Right renal cortex interstitium (tissue), 3 donors: ENCODE results near the gene HERPUD1. TPM values are rescaled to one million over a fixed set of nuclear protein-coding genes. Genes with fewer than 3 reads are reported as not detected.
"Not testable (repeated sequence)": the region's sequence is repeated elsewhere in the genome, so short reads cannot be mapped to it uniquely, and the experiment has no call there.

Experiments used
- DNase-seq, 3 donors: peaks; one replicate each; pipeline ENCODE4 v3.0.0-alpha.2; 2013; ENCODE audit warnings: low read depth in 3 of 3, low spot score in 2 of 3
- polyA plus RNA-seq, 3 donors: library from polyadenylated mRNA; unstranded; fragments of 120-200 nt; gene quantifications; one replicate each; pipeline ENCODE4 v1.2.1, GENCODE V29; 2013; ENCODE audit not compliant: insufficient read length in 3 of 3

HERPUD1 gene
- polyA plus RNA-seq, 3 donors = 120 to 152 (median 144) TPM

DNA sequence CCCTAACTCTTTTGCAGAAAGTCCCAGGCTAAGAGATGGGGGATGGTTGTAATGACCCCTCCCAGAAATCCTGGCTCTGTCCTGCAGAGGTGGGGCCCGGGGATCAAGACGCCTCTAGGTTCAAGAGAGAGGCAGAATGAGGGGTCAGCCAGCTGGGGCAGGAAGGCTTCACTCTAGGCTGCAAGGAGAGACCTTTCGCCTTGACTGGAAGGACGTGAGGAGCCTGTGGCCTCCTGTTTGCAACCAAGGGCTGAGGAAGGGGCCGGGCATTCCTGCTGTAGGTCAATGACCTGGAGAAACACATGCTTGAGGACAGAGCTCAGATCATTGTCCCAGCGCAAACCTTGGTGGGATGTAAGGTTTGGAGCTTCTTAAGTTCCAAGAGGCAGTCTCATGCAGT lies 21.1 kb downstream of the HERPUD1 start:
- DNase-seq = no peak

DNA sequence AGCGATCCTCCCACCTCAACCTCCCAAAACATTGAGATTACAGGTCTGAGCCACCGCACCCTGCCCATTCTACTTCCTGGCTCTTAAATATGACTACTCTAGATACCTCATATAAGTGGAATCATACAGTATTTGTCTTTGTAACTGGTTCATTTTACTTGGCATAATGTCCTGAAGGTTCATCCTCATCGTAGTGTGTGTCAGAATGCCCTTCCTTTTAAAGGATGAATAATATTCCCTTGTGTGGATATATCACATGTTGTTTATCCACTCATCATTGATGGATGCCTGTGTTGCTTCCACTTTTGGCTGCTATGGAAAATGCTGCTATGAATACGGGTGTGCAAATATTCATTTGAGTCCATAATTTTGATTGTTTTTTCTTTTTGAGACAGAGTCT lies 24.1 kb downstream of the HERPUD1 start:
- DNase-seq = no peak

DNA sequence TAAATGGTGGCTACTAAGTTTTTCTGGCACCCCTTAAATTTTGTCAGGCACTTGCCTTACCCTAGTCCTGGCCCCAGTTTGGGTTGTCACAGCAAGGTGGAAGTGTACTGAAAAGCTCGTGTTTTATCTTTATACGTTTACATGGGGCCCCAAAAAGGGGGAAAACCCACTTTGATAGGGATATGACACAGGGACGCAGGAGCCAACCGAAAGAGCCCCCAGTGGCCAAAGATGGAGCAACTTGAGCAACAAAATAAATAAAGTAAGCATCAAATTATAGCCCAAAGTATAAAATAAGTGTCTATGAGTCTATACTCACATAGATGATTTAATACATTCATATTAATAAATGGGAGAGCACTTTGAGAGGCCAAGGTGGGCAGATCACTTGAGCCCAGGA lies 24.8 kb downstream of the HERPUD1 start:
- no peak for DNase-seq

DNA sequence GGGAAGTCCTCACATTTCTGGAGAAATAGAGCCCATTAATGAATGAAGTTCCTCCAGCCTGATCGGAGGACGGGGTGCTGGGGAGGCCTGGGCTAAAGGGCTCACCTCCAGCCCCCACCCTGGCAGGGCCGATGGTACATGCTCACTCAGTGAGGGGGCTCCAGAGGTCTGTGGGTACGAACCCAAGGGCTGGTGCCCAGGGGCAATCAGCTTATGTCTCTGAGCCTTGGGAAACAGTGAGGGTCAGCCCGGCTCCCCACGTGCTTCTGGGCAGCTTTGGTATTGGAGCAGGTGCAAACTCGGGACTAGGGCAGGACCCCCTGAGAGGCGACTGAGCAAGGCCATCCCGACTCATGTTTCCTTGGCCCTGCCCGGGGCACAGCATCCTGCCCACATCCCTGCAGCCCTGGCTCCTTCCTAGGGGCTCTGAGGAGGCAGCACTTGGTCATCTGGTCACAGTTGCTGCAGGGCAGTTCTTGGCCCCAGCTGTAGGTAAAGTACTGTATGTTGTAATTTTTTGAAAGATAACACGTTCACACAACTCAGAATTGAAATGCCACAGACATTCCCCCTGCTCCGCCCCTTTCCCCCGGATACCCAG lies 28.8 kb downstream of the HERPUD1 start:
- DNase-seq = no peak

DNA sequence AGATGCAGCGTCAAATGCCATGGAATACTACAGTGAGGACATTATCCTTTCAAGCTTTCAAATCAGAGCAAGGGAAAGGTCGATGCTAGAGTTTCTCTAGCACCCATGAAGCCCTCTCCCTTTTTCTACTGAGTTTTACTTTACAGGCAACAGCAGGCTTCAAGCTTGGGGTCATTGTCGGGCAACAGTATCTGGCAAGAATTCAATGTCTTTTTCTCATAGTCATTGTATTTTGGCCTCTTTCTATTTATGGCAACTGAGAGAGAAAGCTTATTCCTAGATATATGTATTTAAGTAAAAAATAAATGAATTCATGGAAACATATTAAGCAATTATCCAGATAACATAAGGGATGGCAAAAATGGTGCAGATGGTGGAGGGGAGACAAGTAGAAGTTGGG lies 29.4 kb downstream of the HERPUD1 start:
- no peak for DNase-seq

DNA sequence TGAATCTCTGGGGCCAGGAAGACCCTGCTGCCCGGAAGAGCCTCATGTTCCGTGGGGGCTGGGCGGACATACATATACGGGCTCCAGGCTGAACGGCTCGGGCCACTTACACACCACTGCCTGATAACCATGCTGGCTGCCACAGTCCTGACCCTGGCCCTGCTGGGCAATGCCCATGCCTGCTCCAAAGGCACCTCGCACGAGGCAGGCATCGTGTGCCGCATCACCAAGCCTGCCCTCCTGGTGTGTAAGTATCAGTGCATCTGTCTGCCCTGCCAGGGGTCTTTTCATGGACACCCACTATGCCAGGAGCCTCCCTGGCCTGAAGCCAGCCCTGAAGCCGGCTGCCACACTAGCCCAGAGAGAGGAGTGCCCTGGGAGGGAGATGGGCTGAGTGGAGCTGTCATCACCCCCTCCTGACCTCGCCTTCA lies 29.9 kb downstream of the HERPUD1 start, which contains the start of gene CETP:
Gene CETP (plus strand): TSS at position 100 of the 431 bp plus-strand sequence. CDS start 30 bp downstream, at position 130.
- DNase-seq = no peak

DNA sequence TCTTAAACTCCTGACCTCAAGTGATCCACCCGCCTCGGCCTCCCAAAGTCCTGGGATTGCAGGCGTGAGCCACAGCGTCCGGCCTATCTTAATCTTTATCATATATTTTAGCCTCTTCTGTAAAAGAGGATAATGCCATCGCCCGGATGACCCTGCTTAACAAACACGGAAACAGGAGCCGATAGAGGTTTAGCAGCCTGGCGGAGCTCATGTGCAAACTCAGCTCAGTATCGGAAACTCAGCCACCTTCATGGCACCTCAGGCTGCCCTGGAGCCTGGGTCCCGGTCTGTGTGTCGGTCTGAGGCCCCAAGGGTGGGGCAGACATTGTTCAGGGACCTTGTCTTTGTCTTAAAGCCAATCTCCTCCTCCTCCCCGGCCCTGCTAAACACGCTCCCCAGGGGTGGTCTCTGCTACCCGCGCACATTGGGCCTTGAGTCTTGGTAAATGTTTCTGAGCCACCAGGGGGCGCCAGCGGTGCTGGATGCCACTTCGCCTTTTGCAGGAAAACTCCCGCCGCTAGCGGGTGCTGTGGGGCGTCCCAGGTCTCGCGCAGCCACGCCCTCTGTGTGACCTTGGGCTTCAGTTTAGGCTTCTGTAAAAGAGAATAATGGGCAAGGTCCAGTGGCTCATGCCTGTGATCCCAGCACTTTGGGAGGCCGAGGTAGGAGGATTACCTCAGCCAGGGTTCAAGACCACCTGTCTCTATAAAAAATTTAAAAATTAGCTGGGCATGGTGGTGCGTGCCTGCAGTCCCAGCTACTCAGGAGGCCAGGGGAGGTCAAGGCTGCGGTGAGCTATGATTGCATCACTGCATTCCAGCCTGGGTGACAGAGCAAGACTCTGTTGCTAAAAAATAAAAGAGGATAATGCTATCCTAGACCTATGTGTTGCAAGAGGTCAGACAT lies 32.6 kb downstream of the HERPUD1 start:
- DNase-seq = peak in 1 of 3 donors; percentile 61

DNA sequence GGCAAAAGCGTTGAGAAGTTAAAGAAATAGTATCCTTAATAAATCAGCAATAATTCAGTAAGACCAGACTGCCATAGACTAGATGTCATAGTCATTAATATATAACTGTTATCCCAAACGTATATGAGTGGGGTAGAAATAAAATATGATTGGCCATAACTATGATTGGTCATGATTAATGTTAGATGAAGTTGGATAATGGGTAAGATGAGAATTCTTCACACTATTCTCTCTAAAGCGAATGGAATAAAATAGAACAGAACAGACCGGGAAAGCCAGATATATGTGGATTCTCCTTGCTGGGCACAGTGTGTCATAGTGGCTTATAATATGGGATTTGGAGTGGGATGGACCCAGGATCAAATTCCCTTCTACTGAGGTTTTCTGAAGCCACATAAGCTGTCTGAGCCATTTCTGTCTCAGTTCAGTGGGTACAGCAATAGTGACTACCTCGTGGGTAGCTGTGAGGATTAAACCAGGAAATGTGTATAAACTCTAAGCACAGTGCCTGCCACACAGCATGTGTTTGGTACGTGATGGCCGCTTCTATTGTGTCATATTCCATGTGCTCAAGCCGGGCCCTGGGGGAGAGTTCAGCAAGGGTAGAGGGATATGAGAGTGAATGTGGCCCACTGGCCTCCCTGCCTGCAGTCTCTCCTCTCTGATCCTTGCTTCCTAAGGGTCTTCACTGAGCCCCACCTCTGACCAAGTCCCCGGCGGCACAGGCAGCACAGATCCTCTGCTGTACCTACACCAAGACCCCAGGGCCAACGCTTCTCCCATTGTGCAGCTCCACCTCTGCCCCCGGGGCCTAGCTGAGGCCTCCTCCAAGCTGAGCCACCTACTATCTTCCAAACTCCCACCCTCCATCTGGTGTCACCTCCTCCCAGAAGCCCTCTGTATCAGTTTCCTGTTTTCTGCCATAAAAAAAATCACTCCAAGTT lies 33.5 kb downstream of the HERPUD1 start:
- no peak for DNase-seq

DNA sequence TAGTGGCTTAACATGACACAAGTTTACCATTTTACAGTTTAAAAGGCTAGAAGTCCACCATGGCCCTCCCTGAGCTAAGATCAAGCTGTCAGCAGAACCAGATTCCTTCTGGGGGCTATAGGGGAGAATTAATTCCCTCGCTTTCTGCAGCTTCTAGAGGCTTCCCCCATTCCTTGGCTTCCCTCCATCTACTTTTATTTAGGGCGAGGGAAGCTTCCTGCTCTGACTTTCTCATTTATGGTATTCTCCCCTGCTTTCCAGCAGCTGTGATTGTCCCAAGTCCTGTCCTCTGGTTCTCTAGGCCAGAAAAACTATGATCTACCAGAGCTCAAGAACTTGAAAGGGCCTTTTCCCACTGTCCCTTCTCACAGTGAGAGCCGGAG lies 34.1 kb downstream of the HERPUD1 start:
- peak in 1 of 3 donors; percentile 48 for DNase-seq

DNA sequence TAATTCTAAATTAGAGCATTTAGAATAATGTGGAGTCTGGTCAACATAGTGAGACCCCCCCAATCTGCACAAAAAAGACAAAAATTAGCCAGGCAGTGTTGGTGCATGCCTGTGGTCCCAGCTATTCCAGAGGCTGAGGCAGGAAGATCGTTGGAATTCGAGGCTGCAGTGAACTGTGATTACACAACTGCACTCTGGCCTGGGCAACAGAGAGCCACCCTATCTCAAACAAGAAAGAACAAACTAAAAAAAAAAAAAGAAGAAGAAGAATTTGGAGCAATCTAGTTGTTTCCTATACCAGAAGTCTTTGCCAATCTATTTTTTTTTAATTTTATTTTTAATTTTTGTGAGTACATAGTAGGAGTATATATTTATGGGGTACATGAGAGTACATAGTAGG lies 35.8 kb downstream of the HERPUD1 start:
- DNase-seq = no peak

DNA sequence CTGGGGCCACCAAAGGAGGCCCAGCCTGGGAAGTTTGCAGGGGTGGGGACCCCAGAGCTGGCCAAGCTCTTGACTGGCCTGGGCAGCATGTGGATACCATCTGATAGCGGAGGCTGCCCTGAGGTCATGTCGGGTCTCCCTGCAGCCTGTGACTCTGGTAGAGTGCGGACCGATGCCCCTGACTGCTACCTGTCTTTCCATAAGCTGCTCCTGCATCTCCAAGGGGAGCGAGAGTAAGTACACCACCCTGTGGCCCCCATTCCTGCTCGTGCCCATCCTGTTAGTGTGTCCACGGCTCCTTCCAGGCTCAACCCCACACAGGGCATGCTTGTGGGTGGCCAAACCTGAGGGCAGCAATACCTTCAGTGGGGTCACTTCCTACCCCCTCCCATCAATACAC lies 37.8 kb downstream of the HERPUD1 start:
- DNase-seq = no peak

DNA sequence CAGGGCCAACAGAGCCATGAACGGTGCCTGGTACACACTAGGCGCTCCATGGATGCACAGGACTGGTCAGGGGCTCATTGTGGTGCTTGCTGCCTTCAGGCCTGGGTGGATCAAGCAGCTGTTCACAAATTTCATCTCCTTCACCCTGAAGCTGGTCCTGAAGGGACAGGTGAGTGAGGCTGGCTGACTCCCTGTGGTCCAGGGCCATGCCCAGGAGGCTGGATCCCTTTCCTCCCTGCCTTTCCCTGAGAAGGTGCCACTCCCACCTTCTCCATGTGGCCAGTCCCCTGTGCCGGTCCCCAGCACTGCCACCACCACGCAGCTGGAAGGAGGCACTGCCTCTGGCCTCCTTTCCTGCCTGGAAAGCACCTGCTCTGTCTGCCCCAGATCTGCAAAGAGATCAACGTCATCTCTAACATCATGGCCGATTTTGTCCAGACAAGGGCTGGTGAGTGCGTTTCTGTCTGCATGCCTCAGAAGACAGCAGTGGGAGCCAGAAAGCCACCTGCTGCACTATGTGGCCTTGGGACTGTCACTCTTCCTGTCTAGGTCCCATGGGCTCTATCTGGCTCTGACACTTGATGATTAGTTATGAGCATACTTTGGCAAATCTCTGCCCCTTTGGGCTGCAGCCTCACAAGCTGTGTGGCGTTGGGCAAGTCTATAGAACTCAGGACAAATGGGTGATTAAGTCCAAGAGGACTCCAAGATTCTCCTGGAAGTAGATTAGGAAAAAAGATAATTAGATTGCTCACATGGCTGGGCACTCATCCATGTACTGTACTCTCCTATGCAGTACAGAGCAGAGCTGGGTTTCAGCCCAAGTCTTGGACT lies 39.2 kb downstream of the HERPUD1 start:
- no peak for DNase-seq

DNA sequence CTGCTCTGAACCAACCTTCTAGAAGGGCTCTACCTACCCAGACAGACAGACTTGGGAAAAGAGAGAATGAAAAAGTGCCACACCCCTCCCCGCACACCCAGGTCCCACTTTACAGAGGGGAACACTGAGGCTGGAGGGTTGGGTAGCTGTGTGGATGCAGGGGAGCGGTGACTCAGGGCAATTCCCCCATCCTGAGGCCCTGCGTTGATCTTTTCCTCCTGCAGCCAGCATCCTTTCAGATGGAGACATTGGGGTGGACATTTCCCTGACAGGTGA lies 39.8 kb downstream of the HERPUD1 start:
- DNase-seq = no peak

DNA sequence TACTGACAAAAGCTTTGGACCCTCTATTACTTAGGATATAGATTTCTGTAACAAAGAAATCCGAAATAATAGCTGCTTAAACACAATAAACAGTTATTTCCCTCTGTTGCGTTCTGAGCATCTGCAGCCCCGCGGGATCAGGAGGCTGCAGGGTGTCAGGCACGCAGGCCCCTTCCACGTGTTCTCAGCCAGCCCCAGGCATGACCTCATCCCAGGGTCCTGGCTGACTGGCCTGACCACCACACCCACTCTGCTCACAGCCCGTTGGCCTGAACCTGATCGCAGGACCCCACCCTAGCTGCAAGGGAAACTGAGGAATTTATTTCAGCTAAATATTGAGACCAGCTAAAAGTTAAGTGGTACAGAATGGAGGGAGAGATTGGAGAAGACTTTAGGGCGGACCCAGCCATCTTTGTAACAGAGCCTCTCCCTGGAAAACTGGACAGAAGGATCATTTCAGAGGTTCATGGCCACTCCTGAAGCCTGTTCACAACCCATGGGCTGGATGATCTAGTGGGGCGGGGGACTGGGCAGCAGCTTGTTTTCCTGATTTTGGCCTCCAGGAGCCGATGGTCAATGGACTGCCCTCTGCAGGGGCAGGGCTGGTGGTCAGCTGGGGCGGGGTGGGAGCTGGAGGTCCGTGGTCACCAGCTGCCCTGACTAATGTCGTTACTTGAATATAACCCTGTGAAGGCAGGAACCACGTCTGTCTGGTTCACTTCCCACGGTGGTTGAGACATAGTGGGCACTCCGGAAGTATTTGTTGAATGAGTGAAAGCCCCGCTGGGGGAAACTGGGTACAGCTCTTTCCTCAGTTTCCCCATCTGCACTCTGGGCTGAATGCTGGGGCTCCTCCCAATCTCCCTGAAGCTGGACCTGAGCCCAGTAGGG lies 40.7 kb downstream of the HERPUD1 start:
- no peak for DNase-seq

DNA sequence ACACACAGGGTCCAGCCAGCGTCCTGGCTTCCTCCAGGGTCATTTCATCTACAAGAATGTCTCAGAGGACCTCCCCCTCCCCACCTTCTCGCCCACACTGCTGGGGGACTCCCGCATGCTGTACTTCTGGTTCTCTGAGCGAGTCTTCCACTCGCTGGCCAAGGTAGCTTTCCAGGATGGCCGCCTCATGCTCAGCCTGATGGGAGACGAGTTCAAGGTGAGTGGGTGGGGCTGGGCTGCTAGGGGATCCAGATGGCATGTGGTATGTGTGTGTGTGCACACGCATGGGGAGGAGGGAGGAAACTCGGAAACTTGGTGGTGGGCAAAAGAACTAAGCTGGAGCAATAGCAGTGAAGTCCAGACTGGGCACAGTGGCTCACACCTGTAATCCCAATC lies 41.4 kb downstream of the HERPUD1 start:
- no peak for DNase-seq

DNA sequence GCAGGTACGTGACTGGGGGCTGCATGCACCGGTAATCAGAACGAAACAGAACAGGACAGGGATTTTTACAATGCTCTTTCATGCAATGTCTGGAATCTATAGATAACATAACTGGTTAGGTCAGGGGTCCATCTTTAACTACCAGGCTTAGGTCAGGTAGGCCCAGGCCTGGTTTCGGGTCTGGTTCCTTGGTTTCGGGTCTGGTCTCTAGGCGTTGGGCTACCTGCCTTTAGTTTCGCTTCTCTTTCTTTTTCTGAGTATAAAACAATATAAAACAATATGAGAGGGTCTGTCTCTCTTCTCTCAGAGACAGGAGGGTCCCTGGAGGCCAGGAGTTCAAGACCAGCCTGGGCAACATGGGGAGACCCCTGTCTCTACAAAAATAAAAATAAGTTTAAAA lies 42.0 kb downstream of the HERPUD1 start:
- DNase-seq = not testable (repeated sequence)

DNA sequence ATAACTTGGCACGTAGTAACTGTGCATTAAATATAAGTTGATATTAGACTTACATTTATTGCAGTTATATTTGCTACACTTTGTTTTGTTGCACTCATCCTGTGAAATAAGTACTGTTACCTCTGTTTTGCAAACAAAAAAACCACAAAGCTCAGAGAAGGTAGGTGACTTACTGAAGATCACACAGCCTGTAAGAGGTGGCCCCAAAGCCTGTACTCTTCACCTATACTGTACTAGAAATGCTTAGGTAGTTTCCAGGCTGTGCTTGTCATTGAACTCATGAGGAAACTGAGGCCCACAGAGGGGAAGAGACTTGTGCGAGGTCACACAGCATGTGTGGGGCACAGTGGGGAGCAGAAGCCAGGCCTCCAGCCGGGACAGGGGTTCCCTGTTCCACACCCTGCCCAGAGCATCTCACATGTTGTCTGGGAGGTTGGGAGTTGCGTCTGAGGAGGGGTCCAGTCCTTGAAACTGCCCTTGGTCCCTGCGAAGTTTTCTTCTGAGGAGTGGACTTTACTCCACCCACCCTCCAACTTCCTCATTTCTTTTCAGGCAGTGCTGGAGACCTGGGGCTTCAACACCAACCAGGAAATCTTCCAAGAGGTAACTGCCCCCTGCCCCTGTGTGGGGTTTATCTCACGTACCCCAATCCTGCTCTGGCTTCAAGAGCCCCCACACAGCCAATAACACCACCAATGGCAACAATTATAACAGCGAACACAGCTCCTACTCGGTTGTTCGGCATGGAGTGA lies 42.8 kb downstream of the HERPUD1 start:
- DNase-seq = no peak

DNA sequence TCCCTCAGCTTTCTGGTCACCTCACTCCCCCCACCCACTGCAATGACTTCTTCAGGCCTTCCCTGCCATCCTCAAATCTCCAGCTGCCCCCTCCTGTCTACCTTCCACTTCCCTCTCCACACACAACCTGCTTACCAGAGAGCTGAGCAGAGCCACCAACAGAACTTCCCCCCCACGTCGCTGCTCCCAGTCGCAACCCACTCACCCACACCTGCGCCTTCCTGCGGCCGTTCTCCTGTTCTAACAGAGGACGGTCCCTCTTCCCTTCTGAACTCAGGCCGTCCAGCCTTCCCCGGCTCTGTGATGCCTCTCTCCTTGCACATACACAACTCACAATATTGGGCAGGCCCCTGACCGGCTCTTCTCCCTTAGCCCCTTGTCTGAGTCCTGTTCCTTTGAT lies 43.8 kb downstream of the HERPUD1 start:
- no peak for DNase-seq

DNA sequence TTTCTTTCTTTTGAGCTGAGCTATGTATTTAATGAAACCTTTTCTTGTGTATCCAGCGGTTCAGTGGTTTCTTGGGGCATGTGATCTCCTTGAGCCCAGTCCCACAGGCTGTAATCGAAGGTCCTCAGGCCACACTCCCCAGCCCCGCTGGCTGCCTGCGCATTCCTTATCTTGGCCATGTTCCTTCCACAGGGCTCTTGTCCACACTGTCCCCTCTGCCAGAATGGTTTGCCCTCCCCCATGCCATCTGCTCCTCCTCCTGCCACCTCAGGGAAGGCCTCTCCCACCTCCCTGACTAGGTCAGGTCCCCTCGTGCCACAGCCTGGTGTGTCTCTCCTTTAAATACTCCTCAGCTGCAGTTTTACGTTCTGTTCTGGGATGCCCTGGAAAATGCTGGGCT lies 45.3 kb downstream of the HERPUD1 start:
- no peak for DNase-seq
